Activated T-helper 9 cell treated with anti-CD3 and anti-CD28 coated beads, Interleukin-2, amount 50 U/mL, for 16 hours (primary cell): ENCODE measurements around the gene SLC12A9.

Experiments
- DNase-seq: peaks from one replicate; pipeline ENCODE4 v3.0.0-alpha.2; 2020; ENCODE audit warnings: low read depth

SLC12A9 gene

DNA sequence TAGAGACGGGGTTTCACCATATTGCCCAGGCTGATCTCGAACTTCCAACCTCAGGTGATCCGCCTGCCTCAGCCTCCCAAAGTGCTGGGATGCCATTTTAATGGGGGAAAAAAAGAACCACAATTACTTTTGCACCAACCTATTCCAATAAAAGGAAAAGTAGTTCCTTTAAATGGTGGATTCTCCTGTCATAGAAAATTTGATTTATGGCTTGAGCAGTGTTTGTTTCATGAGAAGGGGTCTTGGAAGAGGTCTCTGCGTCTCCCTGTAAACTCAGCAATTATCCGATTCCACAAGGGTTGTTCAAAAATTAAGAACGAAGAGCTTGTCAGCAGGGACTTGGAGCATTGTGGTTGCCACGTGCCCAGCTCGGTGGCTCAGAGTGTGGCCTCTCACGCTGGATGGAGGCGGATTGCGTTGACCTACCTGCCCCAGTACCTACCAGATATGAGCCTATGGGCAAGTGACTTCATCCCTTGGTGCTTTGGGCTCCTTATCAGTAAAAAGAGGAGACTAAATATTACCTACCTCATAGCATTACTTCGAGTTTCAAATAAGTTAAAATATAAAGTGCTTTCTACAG, 11.8 kb downstream of the SLC12A9 start:
- no peak for DNase-seq

DNA sequence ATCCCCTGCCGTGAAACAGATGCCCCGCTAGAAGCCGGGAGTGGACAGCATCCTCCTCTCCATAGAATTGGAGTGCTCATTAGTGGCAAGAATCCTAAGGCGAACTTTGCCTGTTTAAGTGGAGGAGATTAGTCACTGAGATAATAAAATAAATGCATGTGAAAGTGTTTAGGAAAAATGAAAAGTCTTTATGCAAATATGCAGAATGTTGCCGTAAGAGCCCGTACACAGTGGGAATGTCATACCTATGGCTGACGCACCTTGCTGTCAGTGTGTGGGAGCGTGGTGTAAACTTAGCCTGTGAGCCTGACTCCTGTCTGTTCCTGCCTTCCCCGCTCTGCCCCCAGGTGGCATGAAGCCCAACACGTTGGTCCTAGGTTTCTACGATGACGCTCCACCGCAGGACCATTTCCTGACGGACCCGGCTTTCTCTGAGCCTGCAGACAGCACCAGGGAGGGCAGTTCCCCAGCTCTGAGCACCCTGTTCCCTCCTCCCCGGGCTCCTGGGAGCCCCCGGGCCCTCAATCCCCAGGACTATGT, 12.9 kb downstream of the SLC12A9 start:
- no peak for DNase-seq

DNA sequence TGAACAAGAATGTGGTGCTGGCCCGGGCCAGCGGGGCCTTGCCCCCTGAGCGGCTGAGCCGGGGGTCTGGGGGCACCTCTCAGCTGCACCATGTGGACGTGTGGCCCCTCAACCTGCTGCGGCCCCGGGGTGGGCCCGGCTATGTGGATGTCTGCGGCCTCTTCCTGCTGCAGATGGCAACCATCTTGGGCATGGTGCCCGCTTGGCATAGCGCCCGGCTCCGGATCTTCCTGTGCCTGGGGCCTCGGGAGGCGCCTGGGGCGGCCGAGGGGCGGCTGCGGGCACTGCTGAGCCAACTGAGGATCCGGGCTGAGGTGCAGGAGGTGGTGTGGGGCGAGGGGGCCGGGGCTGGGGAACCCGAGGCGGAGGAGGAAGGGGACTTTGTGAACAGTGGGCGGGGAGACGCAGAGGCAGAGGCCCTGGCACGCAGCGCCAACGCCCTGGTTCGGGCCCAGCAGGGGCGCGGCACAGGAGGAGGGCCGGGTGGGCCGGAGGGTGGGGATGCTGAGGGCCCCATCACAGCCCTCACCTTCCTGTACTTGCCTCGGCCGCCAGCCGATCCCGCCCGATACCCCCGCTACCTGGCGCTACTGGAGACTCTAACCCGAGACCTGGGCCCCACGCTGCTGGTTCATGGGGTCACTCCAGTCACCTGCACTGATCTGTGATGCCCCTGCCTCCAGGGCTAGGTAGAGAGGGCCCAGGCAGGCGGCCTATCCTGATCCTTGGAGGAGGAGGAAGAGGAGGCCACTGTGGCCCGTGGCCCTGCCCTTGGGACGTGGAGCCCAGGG, 13.6 kb downstream of the SLC12A9 start:
- no peak for DNase-seq

DNA sequence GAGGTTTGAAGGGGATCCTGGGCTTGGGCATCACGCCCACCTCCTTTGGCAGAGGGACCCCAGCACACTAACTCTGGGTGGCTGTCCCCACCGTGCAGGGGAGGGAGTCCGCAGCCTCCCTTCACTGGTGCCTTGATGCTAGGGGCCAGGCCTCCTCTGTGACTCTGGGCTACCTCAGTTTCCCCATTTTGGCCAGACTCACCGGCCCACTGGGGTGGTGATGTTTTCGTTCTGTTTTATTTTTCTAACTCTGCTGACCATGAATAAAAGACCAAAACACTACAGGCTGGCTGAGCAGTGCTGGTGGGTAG, 14.2 kb downstream of the SLC12A9 start:
- DNase-seq, result no peak

DNA sequence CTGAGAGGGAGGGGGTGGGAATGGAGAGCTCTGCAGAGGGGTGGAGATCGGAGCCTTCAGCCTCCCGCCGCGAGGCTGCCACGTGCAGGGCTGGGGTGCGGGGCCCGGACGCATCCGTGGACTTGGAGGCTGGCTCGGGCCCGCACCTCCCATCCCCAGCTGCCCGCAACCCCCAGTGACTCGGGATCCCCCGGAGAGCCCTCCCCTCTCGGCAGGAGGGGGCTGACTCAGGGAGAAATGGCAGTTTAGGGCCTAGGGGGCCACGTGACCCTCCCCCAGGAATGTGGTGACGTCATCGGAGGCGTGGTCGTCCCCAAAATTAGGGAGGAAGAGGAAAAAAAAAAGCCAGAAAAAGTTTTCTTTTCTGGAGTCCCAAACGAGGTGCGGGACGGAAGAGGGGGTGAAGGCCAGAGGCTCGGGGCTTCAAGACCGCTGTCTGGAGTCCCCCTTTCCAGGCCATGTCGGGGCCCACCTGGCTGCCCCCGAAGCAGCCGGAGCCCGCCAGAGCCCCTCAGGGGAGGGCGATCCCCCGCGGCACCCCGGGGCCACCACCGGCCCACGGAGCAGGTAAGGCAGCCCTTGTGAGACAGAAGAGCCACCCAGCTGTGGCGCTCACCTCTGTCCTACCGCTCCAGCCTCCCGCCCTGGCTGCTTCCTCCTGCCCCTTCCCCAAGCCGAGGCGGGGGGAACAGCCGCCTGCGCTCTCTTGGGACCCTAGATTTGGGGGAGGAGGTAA, 14.7 kb downstream of the SLC12A9 start, which contains the start of gene TRIP6:
TSS of gene TRIP6 (plus strand) at position 348 of the 736 bp plus-strand sequence. CDS start at position 459, 111 bp downstream.
- peak; percentile 50 for DNase-seq

DNA sequence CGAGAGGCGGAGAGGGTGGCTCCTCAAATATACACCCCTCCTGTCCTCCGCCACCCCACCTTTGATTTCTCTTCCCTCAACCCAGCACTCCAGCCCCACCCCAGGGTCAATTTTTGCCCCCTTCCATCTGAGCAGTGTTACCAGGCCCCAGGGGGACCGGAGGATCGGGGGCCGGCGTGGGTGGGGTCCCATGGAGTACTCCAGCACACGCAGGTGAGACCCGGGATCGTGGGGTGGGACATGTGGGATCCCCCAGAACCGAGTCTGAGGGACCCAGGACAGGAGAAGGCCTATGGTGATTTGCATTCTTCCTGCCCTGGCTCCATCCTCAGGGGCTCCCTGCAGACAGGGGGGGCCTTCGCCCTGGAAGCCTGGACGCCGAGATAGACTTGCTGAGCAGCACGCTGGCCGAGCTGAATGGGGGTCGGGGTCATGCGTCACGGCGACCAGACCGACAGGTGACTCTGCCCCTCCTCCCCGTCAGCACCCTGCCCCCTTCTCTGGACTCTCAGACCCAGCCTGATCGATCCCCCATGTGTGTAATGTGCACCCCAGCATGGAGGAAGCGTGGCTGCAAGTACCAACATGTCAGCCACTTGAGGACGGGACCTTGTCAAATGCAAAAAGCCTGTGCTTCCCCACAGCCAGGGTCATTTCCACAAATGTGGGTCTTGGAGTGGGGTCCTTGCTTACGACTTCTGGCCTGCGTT, 15.4 kb downstream of the SLC12A9 start:
- DNase-seq, result no peak

DNA sequence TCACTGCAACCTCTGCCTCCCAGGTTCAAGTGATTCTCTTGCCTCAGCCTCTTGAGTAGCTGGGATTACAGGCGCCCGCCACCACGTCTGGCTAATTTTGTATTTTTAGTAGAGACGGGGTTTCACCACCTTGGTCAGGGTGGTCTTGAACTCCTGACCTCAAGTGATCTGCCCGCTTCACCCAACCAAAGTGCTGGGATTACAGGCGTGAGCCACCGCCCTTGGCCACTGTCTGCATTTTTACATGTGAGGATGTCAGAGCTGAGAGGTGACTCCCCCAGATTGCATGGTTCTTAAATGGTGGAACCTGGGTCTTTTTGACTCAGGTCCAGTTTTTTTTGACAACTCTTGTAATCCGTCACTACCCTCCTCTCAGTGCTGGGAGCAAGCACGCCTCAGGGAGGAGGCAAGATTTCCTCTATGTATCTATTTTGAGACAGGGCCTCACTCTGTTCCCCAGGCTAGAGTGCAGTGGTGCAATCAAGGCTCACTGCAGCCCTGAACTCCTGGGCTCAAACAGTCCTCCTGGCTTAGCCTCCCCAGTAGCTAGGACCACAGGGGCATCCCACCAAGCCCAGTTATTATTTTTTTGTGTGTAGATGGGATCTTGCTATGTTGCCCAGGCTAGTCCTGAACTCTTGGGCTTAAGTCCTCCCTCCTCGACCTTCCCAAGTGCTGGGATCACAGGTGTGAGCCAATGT, 21.2 kb downstream of the SLC12A9 start:
- DNase-seq, result no peak

DNA sequence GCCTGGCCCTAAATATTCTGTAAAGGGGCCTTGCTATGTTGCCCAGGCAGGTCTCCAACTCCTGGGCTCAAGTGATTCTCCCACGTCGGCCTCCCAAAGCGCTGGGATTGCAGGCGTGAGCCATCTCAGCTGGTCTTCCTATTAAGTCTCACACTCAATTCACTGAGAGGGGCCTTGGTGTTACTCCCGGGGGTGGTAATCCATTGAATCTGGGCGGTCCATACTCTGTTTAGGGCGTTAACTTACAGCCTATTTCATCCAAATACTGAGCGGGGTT, 21.7 kb downstream of the SLC12A9 start:
- DNase-seq, result no peak

DNA sequence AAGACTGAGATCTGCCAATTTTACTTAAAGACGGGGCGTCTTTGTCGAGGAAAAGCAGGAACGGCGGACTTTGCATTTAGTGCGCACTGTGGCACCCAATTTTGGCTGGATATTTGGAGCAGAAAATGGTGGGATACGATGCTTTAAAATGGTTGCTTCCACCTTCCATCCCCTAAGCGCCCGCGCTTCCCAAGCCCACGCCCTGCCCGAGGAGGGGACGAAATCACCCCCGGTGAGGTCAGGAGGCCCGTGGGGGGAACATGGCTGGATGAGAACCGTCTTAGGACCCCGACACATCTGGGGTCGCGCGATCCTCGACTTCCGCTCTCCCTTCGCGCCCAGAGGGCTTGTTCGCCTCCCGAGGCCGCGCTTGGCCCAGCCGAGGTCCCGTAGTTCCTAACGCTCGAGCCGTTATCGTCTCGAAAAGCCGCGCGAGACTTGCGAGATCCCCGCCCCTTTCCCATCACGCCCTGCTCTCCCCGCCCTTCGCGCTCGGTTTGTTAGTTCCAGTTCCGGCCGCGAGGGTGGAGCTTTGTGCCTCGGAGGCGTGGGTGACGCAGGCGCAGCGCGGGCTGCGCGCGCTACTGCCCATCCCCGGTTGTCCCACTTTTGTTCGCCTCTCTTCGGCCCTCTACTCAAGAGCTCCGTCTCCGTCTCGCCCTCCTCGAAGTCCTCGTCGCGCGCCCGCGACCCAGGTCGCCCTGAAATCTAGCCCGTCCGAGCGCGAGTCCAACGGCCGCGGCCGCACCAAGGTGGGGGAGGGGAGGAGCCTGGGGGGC, 22.3 kb downstream of the SLC12A9 start, which contains the start of gene SRRT:
TSS of gene SRRT (plus strand) at position 527 of the 779 bp plus-strand sequence. CDS start 488 bp downstream, outside the sequence.
- DNase-seq, result peak; percentile 98

DNA sequence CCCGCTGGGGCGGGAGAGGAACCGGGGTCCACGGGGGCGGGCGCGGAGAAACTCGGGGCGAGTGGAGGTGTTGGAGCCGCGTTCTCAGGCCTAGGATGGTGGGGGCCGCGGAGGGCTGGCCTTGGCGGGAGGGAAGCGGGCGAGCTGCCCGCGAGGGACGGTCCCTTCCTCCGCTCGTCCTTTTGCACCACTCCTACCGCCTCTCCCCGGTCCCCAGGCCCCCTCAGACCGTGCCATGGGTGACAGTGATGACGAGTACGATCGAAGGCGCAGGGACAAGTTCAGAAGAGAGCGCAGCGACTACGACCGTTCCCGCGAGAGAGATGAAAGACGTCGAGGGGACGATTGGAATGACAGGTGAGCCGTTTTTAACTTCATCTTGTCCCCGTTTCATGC, 22.8 kb downstream of the SLC12A9 start:
- no peak for DNase-seq

DNA sequence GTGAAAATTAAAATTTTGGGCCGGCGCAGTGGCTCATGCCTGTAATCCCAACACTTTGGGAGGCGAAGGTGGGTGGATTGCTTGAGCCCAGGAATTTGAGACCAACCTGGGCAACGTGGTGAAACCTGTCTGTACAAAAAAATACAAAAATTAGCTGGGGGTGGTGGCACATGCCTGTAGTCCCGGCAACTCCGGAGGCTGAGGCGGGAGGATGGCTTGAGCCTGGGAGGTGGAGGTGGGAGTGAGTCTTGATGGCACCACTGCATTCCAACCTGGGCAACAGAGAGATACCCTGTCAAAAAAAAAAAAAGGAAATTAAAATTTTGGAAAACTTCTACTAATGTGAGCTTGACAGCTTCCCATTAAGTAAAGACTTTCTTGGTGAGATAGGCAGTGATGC, 25.5 kb downstream of the SLC12A9 start:
- DNase-seq, result no peak

DNA sequence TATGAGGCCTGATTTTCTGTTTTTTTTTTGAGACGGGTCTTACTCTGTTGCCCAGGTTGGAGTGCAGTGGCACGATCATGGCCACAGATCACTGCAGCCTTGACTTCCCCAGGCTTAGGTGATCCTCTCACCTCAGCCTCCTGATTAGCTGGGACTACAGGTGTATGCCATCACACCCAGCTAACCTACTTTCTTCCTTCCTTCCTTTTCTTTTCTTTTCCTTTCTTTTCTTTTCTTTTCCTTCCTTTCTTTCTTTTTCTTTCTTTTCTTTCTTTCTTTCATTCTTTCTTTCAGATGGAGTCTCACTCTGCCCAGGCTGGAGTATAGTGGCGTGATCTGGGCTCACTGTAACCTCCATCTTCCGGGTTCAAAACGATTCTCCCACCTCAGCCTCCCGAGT, 26.2 kb downstream of the SLC12A9 start:
- DNase-seq, result no peak

DNA sequence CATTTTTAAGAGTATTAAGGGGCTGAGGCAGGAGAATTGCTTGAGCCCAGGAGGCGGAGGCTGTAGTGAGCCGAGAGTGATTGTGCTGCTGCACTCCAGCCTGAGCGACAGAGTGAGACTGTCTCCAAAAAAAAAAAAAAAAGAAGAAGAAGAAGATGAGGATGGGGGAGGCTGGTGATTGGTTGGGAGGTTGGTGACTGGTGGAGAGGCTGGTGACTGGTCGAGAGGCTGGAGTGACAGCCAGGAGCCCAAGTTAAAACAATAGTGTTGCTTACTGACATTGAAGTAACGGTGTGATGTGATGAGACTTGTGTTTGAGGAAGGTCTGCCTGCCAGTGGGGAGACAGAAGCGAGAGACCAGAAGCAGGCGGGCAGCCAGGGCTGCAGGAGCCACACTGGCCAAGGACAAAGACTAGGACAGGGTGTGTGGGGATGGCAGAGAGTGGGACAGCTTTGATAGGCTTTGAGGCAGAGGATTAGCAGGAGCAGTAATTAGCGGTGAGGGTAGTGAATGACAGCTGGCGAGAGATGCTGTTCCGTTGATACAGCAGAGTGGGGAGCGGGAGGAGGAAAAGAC, 27.3 kb downstream of the SLC12A9 start:
- DNase-seq, result no peak

DNA sequence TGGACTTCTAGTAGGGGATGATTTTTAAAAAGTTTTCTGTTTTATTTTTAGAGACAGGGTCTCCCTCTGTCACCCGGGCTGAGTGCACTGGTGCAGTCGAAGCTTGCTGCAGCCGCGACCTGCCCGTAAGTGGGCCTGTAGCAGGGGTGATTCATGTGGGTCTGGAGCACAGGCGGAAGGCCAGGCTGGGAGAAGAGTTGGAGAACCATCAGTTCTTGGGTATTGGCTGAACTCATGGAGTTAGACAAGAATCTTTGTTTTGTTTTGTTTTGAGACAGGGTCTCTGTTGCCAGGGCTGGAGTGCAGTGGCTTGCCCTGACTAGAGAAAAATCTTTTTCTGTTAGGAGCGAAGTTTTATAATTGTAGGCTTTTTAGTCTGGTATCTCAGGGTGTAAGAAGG, 28.1 kb downstream of the SLC12A9 start:
- DNase-seq, result no peak

DNA sequence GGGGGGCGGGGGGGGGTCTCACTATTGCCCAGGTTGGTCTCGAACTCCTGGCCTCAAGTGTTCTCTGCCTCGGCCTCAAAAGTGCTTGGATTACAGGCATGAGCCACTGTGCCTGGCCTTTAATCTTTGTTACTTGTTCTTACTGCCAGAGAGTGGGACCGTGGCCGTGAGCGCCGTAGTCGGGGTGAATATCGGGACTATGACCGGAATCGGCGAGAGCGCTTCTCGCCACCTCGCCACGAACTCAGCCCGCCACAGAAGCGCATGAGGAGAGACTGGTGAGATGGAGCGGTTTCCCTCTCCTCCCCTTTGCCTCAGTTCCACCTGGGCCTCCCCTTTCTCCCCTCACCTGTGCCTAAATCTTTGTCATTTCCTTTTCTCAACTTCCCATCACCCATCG, 28.6 kb downstream of the SLC12A9 start:
- DNase-seq, result no peak

DNA sequence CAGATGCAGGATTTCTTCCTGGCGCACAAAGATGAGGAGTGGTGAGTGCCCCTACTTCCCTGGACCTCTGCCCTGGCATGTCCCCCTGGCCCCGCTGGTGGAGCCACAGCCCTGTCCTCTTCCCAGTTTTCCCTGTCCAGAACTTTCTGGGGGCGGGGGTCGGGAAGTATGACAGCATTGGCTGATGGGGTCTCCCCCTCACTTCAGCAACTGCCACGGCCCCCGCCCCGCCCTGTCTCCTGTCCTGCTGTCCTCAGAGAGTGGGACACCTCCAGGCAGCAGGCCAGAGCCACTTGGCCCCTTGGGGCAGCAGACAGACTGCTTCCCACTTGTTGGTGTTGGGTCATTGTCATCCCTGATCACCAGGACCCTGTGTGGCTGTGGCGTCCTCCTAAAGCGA, 29.7 kb downstream of the SLC12A9 start:
- DNase-seq, result no peak

DNA sequence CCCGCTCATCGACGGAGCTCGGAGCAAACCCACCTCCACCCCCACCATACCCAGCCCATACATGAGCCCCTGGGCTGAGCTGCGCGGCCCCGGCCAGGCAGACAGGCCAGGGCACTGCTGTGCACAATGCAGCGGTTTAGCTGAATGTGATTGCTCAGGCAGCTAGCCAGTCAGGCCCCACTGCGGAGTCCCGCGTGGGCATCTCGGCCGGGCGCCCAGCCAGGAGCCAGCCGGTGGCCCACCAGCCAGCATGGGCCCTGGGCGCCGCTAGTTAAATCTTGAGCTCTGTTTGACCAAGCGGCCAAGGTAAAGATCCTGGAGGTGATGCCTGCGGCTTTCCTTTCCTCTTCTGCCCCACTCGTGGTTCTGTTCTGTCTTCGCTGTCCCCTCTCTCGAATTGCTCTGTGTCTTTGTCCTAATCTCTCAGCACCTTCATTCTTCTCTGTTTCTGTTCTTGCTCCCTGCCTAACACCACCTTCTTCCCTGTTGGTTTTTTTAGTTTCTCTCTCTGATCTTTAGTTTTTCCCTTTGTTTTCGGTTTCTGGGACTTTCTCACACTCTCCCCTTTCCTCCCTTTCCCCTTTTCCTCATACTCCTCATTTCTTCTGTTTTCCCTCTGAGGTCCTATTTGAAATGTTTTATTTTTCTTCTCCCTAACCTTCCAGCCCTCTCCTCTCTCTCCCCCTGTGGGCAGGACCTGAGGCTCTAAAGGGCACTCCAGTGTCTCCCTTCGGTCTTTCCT, 30.4 kb downstream of the SLC12A9 start:
- DNase-seq, result no peak

DNA sequence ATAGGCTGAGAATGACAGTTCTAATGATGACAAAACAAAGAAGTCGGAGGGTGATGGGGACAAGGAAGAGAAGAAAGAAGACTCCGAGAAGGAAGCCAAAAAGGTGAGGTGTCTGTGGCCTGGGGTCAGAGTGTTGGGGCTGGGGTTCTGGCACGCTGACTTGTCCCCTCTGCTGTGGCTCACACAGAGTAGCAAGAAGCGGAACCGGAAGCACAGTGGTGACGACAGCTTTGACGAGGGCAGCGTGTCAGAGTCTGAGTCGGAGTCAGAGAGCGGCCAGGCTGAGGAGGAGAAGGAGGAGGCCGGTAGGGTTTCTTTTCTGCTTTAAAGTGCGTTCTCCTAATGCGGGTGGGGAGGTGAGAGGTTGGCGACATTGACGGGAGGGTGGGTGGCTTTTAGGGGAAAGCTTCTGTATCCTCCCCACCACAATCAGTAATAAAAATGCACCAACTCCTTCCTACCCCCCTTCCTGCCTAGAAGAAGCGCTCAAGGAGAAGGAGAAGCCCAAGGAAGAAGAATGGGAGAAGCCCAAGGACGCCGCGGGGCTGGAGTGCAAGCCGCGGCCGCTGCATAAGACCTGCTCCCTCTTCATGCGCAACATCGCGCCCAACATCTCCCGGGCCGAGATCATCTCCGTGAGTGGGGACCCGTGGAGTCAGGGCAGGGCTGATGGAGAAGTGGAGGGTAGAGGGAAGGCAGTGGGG, 32.4 kb downstream of the SLC12A9 start:
- DNase-seq, result no peak

DNA sequence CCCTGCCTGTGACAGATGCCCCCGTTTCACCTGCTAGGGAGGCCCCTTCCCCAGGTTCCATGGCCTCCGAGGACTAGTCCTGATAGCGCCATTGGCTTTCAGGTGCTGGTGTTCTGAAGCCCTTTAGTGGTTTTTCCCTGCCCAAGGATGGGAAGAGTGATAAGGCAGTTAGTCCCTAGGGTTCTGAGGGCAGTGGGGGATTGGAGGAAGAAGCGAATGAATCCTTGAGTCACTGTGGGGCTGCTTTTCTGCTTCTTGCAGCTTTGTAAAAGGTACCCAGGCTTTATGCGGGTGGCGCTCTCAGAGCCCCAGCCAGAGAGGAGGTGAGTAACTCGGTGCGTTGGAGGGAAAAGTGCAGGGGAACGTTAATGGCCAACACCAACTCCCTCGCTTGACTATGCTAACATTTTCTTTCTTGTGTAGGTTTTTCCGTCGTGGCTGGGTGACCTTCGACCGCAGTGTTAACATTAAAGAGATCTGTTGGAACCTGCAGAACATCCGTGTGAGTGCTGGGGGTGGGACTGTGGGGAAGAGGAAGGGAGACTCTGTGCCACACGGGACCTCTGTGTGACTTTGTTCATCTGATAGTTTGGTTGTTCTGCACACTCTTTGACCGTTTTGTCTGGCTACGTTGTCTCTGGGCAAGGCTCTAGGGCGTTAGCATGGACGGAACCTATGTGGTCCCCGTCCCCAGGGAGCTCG, 33.1 kb downstream of the SLC12A9 start:
- no peak for DNase-seq
